ENCODE measurements around the gene MFNG. TPM values are rescaled to one million over a fixed set of nuclear protein-coding genes. Genes with fewer than 3 reads are reported as not detected.
A peak's percentile ranks its signal among the peaks of the same experiment; 100 is the strongest.

Gene MFNG
- total RNA-seq, 1 experiment from 2014 or later = 0.07 TPM

DNA sequence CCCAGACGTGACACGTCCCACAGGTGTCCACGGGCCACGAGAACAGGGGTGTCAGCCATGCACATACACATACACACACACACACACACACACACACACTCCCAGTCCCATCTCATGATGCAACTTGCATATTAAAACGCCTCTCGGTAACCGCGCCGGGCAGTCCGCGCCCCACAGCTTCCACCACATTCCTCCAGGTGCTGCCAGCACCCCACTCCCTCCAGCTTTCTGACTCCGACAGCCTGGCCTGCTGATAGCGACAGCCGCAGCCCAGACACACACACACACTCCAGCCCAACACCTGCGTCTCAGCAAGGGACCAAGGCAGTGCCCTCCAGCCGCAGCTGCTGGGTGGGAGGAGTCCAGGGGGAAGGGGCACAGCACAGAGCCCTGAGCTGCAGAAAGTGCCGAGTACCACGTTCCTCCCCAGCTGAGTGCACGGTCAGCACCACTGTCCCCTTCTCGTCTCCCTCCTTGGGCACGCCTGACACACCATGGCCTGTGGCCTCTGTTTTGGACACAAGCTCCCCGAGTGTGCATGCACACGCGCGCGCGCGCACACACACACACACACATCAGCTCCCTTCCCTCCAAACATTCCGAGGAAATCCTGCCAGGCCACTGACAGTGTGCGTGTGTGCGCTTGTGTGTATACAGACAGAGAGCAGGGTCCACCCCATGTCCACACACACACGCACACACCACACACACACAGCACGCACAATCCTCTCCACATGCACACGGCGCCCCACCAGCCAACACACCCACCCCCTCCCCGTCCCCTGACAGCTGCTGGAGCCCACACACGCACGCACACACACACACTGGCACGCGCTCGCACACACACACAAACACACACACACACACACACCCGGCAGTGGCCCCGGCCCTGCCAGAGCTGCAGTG lies 60.1 kb downstream of the MFNG start:
- no peak for DNase-seq (ENCODE audit: low read depth)

DNA sequence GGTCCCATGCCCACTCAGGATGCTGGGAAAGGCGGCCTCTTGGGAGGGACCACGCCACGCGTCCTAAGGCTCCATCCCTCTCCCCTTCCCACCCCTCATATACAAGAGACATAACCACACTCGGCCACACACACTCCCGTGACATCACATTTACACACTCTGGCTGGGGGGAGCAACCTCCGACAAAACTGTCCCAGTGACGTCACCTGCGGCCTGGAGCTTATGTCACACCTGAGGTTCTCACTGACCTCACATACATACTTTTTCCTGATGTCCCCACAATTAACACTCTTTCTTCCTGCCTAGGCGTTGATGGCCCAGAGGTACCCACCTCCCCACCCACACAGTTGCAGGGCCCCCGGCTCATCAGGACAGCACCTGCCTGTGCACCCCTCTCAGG lies 60.8 kb downstream of the MFNG start:
- no peak for DNase-seq (ENCODE audit: low read depth)

DNA sequence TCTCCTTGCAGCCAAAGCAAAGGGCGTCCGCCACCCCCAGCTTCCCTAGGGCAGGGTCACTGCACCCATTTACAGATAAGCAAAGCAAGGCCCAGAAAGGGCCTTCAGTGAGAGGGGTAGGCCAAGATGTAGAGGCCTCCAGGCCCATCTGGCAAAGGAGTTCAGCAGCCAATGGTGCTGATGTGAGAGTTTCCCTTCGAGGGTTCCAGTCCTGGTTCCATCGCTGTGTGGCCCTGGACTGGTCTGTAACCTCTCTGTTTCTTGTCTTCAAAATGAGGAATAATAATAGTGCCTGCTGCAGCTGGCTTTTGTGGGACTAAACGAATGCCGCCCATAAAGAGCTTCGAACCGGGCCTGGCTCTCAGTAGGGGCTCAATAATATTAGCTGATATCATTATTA lies 62.9 kb downstream of the MFNG start:
- no peak for DNase-seq (ENCODE audit: low read depth)

DNA sequence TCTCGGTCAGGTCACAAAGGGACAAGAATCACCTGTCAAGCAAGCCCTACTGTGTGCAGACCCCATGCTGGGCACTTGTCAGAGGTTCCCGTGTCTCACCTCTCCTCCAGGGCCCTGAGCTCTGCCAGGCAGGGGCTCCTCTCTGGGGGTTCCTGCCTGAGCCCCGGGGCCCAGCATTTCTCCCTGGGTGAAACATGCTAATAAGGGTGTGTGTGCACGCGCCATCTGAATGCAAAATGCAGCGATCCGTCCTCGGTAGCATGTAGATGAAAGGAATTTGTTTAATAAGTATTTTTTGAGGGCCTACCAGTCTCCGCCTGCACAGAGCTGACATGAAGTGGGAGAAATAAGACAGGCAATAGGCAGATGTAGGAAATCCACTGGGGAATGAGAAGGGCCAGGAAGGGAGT lies 64.7 kb downstream of the MFNG start:
- DNase-seq (ENCODE audit: low read depth) = no peak

DNA sequence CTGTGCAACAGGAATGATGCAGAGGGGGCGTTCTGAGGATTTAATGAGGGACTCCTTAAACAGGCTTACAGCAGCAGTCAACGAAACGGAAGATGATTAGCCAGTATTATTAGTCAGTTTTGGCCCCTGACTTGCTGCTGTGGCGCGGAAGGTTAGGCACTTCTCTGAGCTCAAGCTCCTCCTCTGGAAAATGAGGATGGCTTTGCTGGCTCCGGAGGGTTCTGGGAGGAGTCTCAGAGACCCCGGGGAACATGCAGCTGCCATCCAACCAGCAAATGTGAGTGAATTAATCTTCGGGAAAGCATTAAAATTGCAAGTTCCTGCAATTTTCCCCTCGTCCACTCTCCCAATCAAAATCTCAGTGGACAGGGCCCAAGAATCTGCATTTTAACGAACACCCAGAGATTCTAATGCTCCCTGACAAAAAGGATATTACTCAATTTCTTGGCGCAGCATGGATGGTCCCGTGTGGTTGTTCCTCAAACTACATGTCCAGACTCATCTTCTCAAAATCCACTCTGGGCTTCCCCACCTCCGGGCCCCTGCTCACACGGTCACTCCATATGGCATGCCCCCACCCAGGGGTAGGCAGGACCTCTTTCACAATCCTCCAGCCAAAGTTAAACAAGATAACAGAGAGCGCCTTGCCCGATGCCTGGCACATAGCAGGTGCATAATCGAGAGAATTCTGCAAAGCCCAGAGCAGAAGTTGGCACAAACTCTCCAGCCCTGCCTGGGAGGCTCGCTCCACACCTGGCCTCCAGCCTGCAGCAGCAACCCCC lies 65.3 kb downstream of the MFNG start:
- no peak for DNase-seq (ENCODE audit: low read depth)

DNA sequence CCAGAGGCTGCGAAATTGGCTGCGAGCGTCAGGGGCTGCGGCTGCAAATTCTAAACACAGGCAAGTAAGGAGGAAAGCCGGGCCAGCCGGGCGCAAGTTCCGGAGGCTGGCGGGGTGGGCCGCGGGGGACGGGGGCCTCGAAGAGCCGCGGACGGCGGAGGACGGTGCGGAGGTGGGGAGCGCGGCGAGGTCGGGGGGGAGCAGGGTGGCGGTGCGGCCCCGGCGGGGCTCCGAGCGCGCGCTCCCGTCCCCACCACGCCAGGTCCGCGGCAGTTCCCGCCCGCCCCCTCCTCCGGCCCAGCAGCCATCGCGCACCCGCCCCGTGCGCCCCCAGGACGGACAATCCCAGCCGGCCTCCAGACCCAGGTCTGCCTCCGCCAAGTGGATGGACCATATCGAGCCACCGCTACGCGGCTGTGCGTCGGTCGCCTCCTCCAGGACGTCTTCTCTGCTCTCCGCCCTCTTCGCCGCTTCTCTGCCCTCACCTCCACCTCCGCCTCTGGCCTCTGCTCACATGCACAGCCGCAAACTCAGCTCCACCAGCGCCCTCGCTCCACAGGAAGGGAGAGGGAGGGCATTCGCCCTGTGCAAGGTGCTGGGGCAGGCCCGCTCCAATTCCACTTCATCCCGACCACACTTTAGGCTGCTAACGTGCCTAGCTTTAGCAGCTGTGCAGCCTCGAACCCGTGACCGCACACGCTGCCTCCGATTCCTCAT lies 66.1 kb downstream of the MFNG start:
- peak; percentile 45 for DNase-seq (ENCODE audit: low read depth)

DNA sequence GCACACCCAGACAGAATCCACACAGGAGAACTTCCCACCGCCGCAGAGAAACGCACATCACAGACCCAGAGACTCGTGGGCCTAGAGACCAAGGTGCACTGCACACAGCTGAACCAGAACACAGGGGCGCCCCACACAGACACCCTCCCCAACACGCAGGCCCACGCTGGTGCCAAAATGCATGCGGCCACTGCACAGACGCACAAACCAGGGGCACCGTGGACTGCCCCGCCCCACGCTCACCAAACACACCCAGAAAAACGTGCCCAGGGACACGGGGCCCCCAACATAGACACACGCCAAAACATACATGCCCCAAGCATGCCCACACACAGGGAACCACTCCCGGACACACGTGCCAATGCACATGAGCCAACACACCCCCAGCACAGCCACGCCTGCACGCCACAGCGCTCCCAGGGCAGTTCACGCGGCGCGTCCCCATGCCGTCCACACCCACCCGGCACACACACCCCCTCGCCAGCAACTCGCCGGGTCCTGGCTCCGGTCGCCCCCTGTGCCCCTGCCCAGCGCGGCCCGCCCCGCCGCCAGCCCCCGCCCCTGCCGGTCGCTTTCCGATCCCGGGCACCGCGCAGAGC lies 66.7 kb downstream of the MFNG start:
- no peak for DNase-seq (ENCODE audit: low read depth)

Other genes starting within 250 kb of the MFNG start
- gene RAC2, start 242.1 kb downstream of the MFNG start, total RNA-seq (2014; rRNA removed; shearing (Covaris generic)) = 3.7 and 5.0 TPM in 2 replicates
- 0.25 and 0.27 TPM in 2 replicates for gene CYTH4, start 203.9 kb downstream of the MFNG start, total RNA-seq (2014; rRNA removed; shearing (Covaris generic))
- 0.76 and 3.1 TPM in 2 replicates for gene ELFN2, start 58.9 kb downstream of the MFNG start, total RNA-seq (2014; rRNA removed; shearing (Covaris generic))
- gene CARD10, start 33.0 kb upstream of the MFNG start, total RNA-seq (2014; rRNA removed; shearing (Covaris generic)) = 8.3 and 10.6 TPM in 2 replicates
- gene CDC42EP1, start 74.1 kb upstream of the MFNG start, total RNA-seq (2014; rRNA removed; shearing (Covaris generic)) = 44.3 and 51.7 TPM in 2 replicates
- gene LGALS2, start 93.7 kb upstream of the MFNG start, total RNA-seq (2014; rRNA removed; shearing (Covaris generic)) = not detected in 2 replicates
- gene GGA1, start 122.5 kb upstream of the MFNG start, total RNA-seq (2014; rRNA removed; shearing (Covaris generic)) = 11.7 and 21.8 TPM in 2 replicates
- gene SH3BP1, start 153.3 kb upstream of the MFNG start, total RNA-seq (2014; rRNA removed; shearing (Covaris generic)) = 0.86 and 1.5 TPM in 2 replicates
- 29.8 and 32.6 TPM in 2 replicates for gene PDXP, start 172.3 kb upstream of the MFNG start, total RNA-seq (2014; rRNA removed; shearing (Covaris generic))
- 2,501 and 2,563 TPM in 2 replicates for gene LGALS1, start 189.3 kb upstream of the MFNG start, total RNA-seq (2014; rRNA removed; shearing (Covaris generic))
- gene NOL12, start 200.0 kb upstream of the MFNG start, total RNA-seq (2014; rRNA removed; shearing (Covaris generic)) = 20.6 and 25.9 TPM in 2 replicates
- 42.5 and 68.1 TPM in 2 replicates for gene TRIOBP, start 210.7 kb upstream of the MFNG start, total RNA-seq (2014; rRNA removed; shearing (Covaris generic))